Right atrium auricular region (tissue), 2 donors: Measurements from ENCODE around the gene GPC3. TPM values are rescaled to one million over a fixed set of nuclear protein-coding genes. Genes with fewer than 3 reads are reported as not detected.

ENCODE experiments used
- DNase-seq: peaks from one replicate; pipeline ENCODE4 v3.0.0-alpha.2; 2019; ENCODE audit warnings: low spot score
- H3K27ac ChIP-seq, 2 donors: fragments of 200-600 bp; sonication (generic); 1 replicate in 1 of 2; 2 replicates in 1 of 2; pipeline ENCODE4 v1.5.1; 2016 to 2019
- H3K27me3 ChIP-seq, 2 donors: fragments of 200-600 bp; sonication (generic); one replicate each; pipeline versions ENCODE4 v1.5.1 to v1.6.0; 2017 to 2019
- H3K36me3 ChIP-seq: fragments of 200-600 bp; sonication (generic); one replicate; pipeline ENCODE4 v1.5.1; 2016
- H3K4me1 ChIP-seq, 2 donors: fragments of 200-600 bp; sonication (generic); one replicate each; pipeline versions ENCODE4 v1.5.1 to v1.6.0; 2017 to 2019
- H3K4me3 ChIP-seq, 2 donors: fragments of 200-600 bp; sonication (generic); 1 replicate in 1 of 2; 2 replicates in 1 of 2; pipeline ENCODE4 v1.5.1; 2017 to 2019; ENCODE audit warnings: mild to moderate bottlenecking in 1 of 2, moderate library complexity in 1 of 2
- H3K9me3 ChIP-seq, 2 donors: fragments of 200-600 bp; sonication (generic); one replicate each; pipeline ENCODE4 v1.5.1; 2019
- CTCF ChIP-seq, 2 donors: fragments of 200-600 bp; sonication (generic); IDR thresholded peaks; one replicate each; pipeline ENCODE4 v1.5.1; 2019; ENCODE audit warnings: antibody characterized with exemption in 2 of 2
- total RNA-seq, 2 donors: library from RNA; depleted of rRNA; stranded (reverse); fragments of >200 nt; gene quantifications; one replicate each; pipeline ENCODE4 v1.1.0, GENCODE V29; 2016

Gene GPC3
- total RNA-seq, 2 donors from 2014 or later, result 3.5 to 18.6 TPM

DNA sequence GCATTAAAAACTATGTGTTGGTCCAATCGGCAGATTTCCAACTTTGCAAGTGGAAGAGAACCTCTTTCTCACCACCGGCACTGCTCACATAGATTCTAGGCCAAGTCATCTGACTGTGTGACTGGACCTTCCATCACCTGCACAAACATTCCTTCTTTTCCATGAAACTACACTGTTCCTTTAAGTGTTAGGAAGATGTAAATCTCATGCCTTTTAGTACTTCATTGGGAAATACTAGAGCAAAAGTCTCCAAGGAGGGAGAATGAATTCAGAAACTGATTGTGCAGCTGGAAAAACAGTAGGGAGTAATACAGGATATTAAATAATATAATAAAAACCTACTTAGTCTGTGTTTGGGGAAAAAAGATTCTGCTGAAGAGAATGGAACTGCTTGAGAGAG lies 238.2 kb downstream of the GPC3 start:
- H3K36me3 ChIP-seq, result no peaks in the 10 kb centered on the region
- no peaks in the 10 kb centered on the region for H3K27me3 ChIP-seq
- no peak overlapping the region for H3K4me3 ChIP-seq
- H3K4me1 ChIP-seq, result no peaks in the 10 kb centered on the region
- H3K9me3 ChIP-seq, result no peaks in the 10 kb centered on the region
- TF ChIP-seq CTCF (IDR thresholded peaks at IDR 0.05), result no peak
- no peak overlapping the region for H3K27ac ChIP-seq
- no peak for DNase-seq

GRCh38 chrX:133746593-133746992 lies 238.8 kb downstream of the GPC3 start:
- Histone ChIP-seq H3K36me3 (no peaks in the 10 kb centered on the region), H3K9me3 (no peaks in the 10 kb centered on the region), H3K4me1 (no peaks in the 10 kb centered on the region), H3K4me3 (no peak overlapping the region), H3K27ac (no peak overlapping the region), H3K27me3 (no peaks in the 10 kb centered on the region)
- TF ChIP-seq CTCF (IDR thresholded peaks at IDR 0.05), result no peak
- DNase-seq, result no peak

GRCh38 chrX:133745349-133745748 lies 240.0 kb downstream of the GPC3 start:
- Histone ChIP-seq H3K4me3 (no peak overlapping the region), H3K9me3 (no peaks in the 10 kb centered on the region), H3K27ac (no peak overlapping the region), H3K4me1 (no peaks in the 10 kb centered on the region), H3K36me3 (no peaks in the 10 kb centered on the region), H3K27me3 (no peaks in the 10 kb centered on the region)
- no peak for DNase-seq
- TF ChIP-seq CTCF (IDR thresholded peaks at IDR 0.05), result no peak

DNA sequence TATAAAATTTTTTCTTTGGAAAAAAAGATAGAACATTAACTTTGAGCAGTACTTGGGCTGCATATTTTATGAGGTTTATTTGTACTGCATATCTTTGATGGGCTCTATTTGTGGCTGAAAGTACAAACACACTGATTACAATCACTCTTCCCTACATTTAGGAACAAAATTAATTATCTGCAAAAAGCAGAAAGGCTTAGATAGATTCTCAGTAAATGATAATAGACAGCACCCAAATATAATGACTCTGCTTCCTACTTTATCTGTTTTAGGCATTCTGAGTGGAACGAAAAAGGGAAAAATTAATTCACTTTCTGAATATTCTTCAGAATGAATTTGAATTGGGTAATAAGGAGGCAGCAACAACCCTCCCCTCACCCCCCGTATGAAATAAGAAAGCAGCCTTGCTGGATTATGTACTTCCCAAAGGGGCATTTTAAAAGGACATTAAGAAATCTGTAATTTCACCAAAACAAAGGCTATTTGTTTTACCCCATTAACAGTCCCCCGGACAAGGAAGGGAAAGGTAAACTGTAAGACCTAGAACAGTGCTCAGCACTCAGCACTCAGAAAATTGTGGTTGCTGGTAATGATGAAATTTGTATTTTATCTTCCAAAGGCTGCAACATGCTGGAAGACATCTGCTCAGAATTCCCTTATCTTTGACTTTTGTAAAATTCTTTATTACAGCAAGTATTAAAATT lies 242.6 kb downstream of the GPC3 start:
- Histone ChIP-seq H3K9me3 (no peaks in the 10 kb centered on the region), H3K36me3 (no peaks in the 10 kb centered on the region), H3K4me3 (no peak overlapping the region), H3K27me3 (no peaks in the 10 kb centered on the region), H3K27ac (no peak overlapping the region), H3K4me1 (no peaks in the 10 kb centered on the region)
- DNase-seq, result no peak
- TF ChIP-seq CTCF (IDR thresholded peaks at IDR 0.05), result no peak

- no peak for TF ChIP-seq CTCF (IDR thresholded peaks at IDR 0.05)
- Histone ChIP-seq H3K27me3 (no peaks in the 10 kb centered on the region), H3K27ac (no peak overlapping the region)
Measured at GRCh38 chrX:133741303-133741702, 244.1 kb downstream of the GPC3 start.

GRCh38 chrX:133726642-133727041 lies 258.8 kb downstream of the GPC3 start:
- H3K9me3 ChIP-seq, result no peaks in the 10 kb centered on the region
- no peak overlapping the region for H3K27ac ChIP-seq
- H3K4me1 ChIP-seq, result no peaks in the 10 kb centered on the region
- H3K4me3 ChIP-seq, result no peak overlapping the region
- no peaks in the 10 kb centered on the region for H3K27me3 ChIP-seq
- no peak for TF ChIP-seq CTCF (IDR thresholded peaks at IDR 0.05)
- DNase-seq, result no peak
- no peaks in the 10 kb centered on the region for H3K36me3 ChIP-seq

More at GRCh38 chrX:133741303-133741702, 244.1 kb downstream of the GPC3 start:
- no peaks in the 10 kb centered on the region for H3K36me3 ChIP-seq
- no peak overlapping the region for H3K4me3 ChIP-seq
- no peak for DNase-seq
- H3K4me1 ChIP-seq, result no peaks in the 10 kb centered on the region
- no peaks in the 10 kb centered on the region for H3K9me3 ChIP-seq
